HG03066 (cell line): Measurements from ENCODE around the gene PAQR4.
"Not testable (repeated sequence)": the region's sequence is repeated elsewhere in the genome, so short reads cannot be mapped to it uniquely, and the experiment has no call there.

Experiments
- ATAC-seq: cut with Tn5 transposase; IDR thresholded peaks from one replicate; pipeline ENCODE4 v1.9.1; 2021; ENCODE audit warnings: low read depth; ENCODE audit not compliant: unreplicated experiment

The PAQR4 gene

GRCh38 chr16:2942045-2942444, 27.1 kb upstream of the PAQR4 start:
- no peak for ATAC-seq

GRCh38 chr16:2943716-2944115, 25.4 kb upstream of the PAQR4 start:
- ATAC-seq: not testable (repeated sequence)

- ATAC-seq: no peak
Observed at GRCh38 chr16:2946649-2947048, 22.5 kb upstream of the PAQR4 start.

GRCh38 chr16:2948807-2949704, 20.1 kb upstream of the PAQR4 start:
- no peak for ATAC-seq

- no peak for ATAC-seq
Observed at GRCh38 chr16:2949705-2950352, 19.3 kb upstream of the PAQR4 start.

GRCh38 chr16:2950353-2950724, 18.8 kb upstream of the PAQR4 start:
- no peak for ATAC-seq

- ATAC-seq: no peak
Observed at GRCh38 chr16:2950773-2951172, 18.4 kb upstream of the PAQR4 start.

- ATAC-seq: no peak
Observed at GRCh38 chr16:2952679-2953078, 16.5 kb upstream of the PAQR4 start.

GRCh38 chr16:2953706-2954627, 15.2 kb upstream of the PAQR4 start:
- ATAC-seq: no peak

- ATAC-seq: no peak
Observed at GRCh38 chr16:2954656-2955381, 14.3 kb upstream of the PAQR4 start.

- ATAC-seq: no peak
Observed at GRCh38 chr16:2955438-2955778, 13.7 kb upstream of the PAQR4 start.

GRCh38 chr16:2955779-2956578, 13.2 kb upstream of the PAQR4 start:
- ATAC-seq: no peak

GRCh38 chr16:2956579-2956956, 12.6 kb upstream of the PAQR4 start:
- no peak for ATAC-seq

GRCh38 chr16:2959206-2959605, 9.9 kb upstream of the PAQR4 start:
- no peak for ATAC-seq

GRCh38 chr16:2960183-2961010, 8.8 kb upstream of the PAQR4 start:
- ATAC-seq: no peak

GRCh38 chr16:2962334-2963073, 6.6 kb upstream of the PAQR4 start:
- no peak for ATAC-seq

- no peak for ATAC-seq
Observed at GRCh38 chr16:2963074-2963722, 6.0 kb upstream of the PAQR4 start.
